H9 (cell line): ENCODE measurements around the gene LPXN. TPM values are rescaled to one million over a fixed set of nuclear protein-coding genes. Genes with fewer than 3 reads are reported as not detected.

Experiments used
- DNase-seq: peaks from one replicate; pipeline ENCODE4 v3.0.0-alpha.2; 2017
- H2AFZ ChIP-seq: one replicate; pipeline ENCODE4 v1.6.1; 2013; ENCODE audit warnings: mild to moderate bottlenecking, low read length, control low read depth, moderate library complexity
- H2AK5ac ChIP-seq: 2 replicates; pipeline ENCODE4 v1.6.1; 2013; ENCODE audit warnings: low read length, control low read depth, mixed read lengths; ENCODE audit not compliant: insufficient read length
- H2BK120ac ChIP-seq: one replicate; pipeline ENCODE4 v1.6.1; 2013; ENCODE audit warnings: low read depth, mild to moderate bottlenecking, low read length, control low read depth, inconsistent platforms; ENCODE audit not compliant: poor library complexity, severe bottlenecking
- H2BK12ac ChIP-seq: 2 replicates; pipeline ENCODE4 v1.6.1; 2013; ENCODE audit warnings: low read length, control low read depth, mixed read lengths, low read depth; ENCODE audit not compliant: insufficient read length
- H2BK15ac ChIP-seq: 2 replicates; pipeline ENCODE4 v1.6.1; 2013; ENCODE audit warnings: low read depth, low read length, control low read depth
- H2BK20ac ChIP-seq: one replicate; pipeline ENCODE4 v1.6.1; 2013; ENCODE audit warnings: low read depth, mild to moderate bottlenecking, low read length, control low read depth, inconsistent platforms; ENCODE audit not compliant: poor library complexity, severe bottlenecking
- H2BK5ac ChIP-seq: 2 replicates; pipeline ENCODE4 v1.6.1; 2013; ENCODE audit warnings: low read length, control low read depth, mixed read lengths; ENCODE audit not compliant: insufficient read length
- H3K14ac ChIP-seq: 2 replicates; pipeline ENCODE4 v1.6.1; 2013; ENCODE audit warnings: low read length, control low read depth; ENCODE audit not compliant: insufficient read depth
- H3K18ac ChIP-seq: 2 replicates; pipeline ENCODE4 v1.6.1; 2013; ENCODE audit warnings: low read depth, mild to moderate bottlenecking, mixed read lengths, low read length, control low read depth; ENCODE audit not compliant: insufficient read length
- H3K23ac ChIP-seq: 2 replicates; pipeline ENCODE4 v1.6.1; 2013; ENCODE audit warnings: low read length, control low read depth, mixed read lengths, low read depth; ENCODE audit not compliant: insufficient read length
- H3K23me2 ChIP-seq: 2 replicates; pipeline ENCODE4 v1.6.1; 2013; ENCODE audit warnings: low read depth, mild to moderate bottlenecking, mixed read lengths, low read length, control low read depth; ENCODE audit not compliant: insufficient read length, poor library complexity, severe bottlenecking
- H3K27ac ChIP-seq: 2 replicates; pipeline ENCODE4 v1.5.1; 2013; ENCODE audit warnings: low read length, control low read depth, mixed read lengths, low read depth; ENCODE audit not compliant: insufficient read length
- H3K27me3 ChIP-seq: 2 replicates; pipeline ENCODE4 v1.6.1; 2013; ENCODE audit warnings: low read length, control low read depth, inconsistent platforms; ENCODE audit not compliant: insufficient read depth
- H3K4ac ChIP-seq: 2 replicates; pipeline ENCODE4 v1.6.1; 2013; ENCODE audit warnings: low read depth, mild to moderate bottlenecking, control low read depth, inconsistent platforms, low read length, moderate library complexity
- H3K4me1 ChIP-seq: 2 replicates; pipeline ENCODE4 v1.6.1; 2013; ENCODE audit warnings: low read length, control low read depth, inconsistent platforms; ENCODE audit not compliant: insufficient read depth
- H3K4me2 ChIP-seq: 2 replicates; pipeline ENCODE4 v1.6.1; 2013; ENCODE audit warnings: low read length, control low read depth, mixed read lengths; ENCODE audit not compliant: insufficient read length, insufficient read depth
- H3K56ac ChIP-seq: 2 replicates; pipeline ENCODE4 v1.6.1; 2013; ENCODE audit warnings: low read depth, mild to moderate bottlenecking, mixed read lengths, low read length, control low read depth; ENCODE audit not compliant: insufficient read length
- H3K79me1 ChIP-seq: 2 replicates; pipeline ENCODE4 v1.6.1; 2013; ENCODE audit warnings: low read depth, mild to moderate bottlenecking, moderate library complexity, low read length, control low read depth, inconsistent platforms; ENCODE audit not compliant: insufficient read depth, poor library complexity, severe bottlenecking
- H3K79me2 ChIP-seq: 2 replicates; pipeline ENCODE4 v1.6.1; 2013; ENCODE audit warnings: low read length, control low read depth, inconsistent platforms; ENCODE audit not compliant: insufficient read depth
- H3K9ac ChIP-seq: 2 replicates; pipeline ENCODE4 v1.6.1; 2013; ENCODE audit warnings: low read length, control low read depth, mixed read lengths; ENCODE audit not compliant: insufficient read length; ENCODE audit errors: extremely low read depth
- H3K9me3 ChIP-seq: one replicate; pipeline ENCODE4 v1.6.1; 2013; ENCODE audit warnings: low read depth, low read length, inconsistent platforms; ENCODE audit not compliant: control insufficient read depth
- H3T11ph ChIP-seq: one replicate; pipeline ENCODE4 v1.6.1; 2013; ENCODE audit warnings: mild to moderate bottlenecking, low read length, control low read depth, inconsistent platforms
- H4K20me1 ChIP-seq: one replicate; pipeline ENCODE4 v1.6.1; 2013; ENCODE audit not compliant: control insufficient read depth, insufficient read length, insufficient read depth
- H4K5ac ChIP-seq: 2 replicates; pipeline ENCODE4 v1.6.1; 2013; ENCODE audit warnings: low read depth, mild to moderate bottlenecking, mixed read lengths, low read length, control low read depth; ENCODE audit not compliant: insufficient read length
- H4K8ac ChIP-seq: replicated peaks from 2 replicates; pipeline ENCODE4 v1.6.1; 2013; ENCODE audit warnings: low read length, control low read depth, mixed read lengths, low read depth; ENCODE audit not compliant: insufficient read length
- H4K91ac ChIP-seq: 2 replicates; pipeline ENCODE4 v1.6.1; 2013; ENCODE audit warnings: low read depth, mild to moderate bottlenecking, moderate library complexity, mixed read lengths, low read length, control low read depth; ENCODE audit not compliant: insufficient read length
- H3K27ac Mint-ChIP-seq, 3 experiments: 2 replicates in 2 of 3; 3 replicates in 1 of 3; pipeline ENCODE4 v1.8.0; 2020 to 2021; ENCODE audit warnings: mixed read lengths in 3 of 3, mild to moderate bottlenecking in 1 of 3, moderate library complexity in 1 of 3
- H3K27me3 Mint-ChIP-seq: 2 replicates; pipeline ENCODE4 v1.8.0; 2021; ENCODE audit warnings: low read depth, mild to moderate bottlenecking, moderate library complexity, mixed read lengths
- H3K36me3 Mint-ChIP-seq, 3 experiments: 2 replicates in 2 of 3; 3 replicates in 1 of 3; pipeline ENCODE4 v1.8.0; 2020 to 2021; ENCODE audit warnings: low read depth in 3 of 3, mixed read lengths in 3 of 3; ENCODE audit not compliant: insufficient read depth in 1 of 3
- H3K4me1 Mint-ChIP-seq, 2 experiments: 2 replicates each; pipeline ENCODE4 v1.8.0; 2020; ENCODE audit warnings: mixed read lengths in 2 of 2
- H3K4me3 Mint-ChIP-seq, 2 experiments: 2 replicates in 1 of 2; 3 replicates in 1 of 2; pipeline ENCODE4 v1.8.0; 2020 to 2021; ENCODE audit warnings: mild to moderate bottlenecking in 2 of 2, mixed read lengths in 2 of 2, moderate library complexity in 1 of 2
- H3K9me3 Mint-ChIP-seq, 2 experiments: 2 replicates in 1 of 2; 3 replicates in 1 of 2; pipeline ENCODE4 v1.8.0; 2020; ENCODE audit warnings: mild to moderate bottlenecking in 2 of 2, mixed read lengths in 2 of 2, moderate library complexity in 1 of 2
- WGBS: extraction: QIAGEN DNeasy Blood & Tissue Kit; methylation state at CpG from one replicate; pipeline ENCODE4 v1.1.7; 2013; ENCODE audit warnings: missing lambda C conversion rate, low lambda C conversion rate, mixed read lengths; ENCODE audit not compliant: insufficient read length; ENCODE audit errors: extremely low coverage; 5-methylcytosine and 5-hydroxymethylcytosine counted together
- total RNA-seq: library from RNA; stranded (reverse); gene quantifications from 2 replicates; pipeline ENCODE4 v1.2.1, GENCODE V29; 2021
- TF ChIP-seq, protein P1 (sequence below): fragments of 200-600 bp; sonication (generic); conservative IDR thresholded peaks from 3 replicates; pipeline ENCODE4 v1.8.0; 2021; ENCODE audit warnings: antibody characterized with exemption, mild to moderate bottlenecking

Gene LPXN
- total RNA-seq, 1 experiment from 2014 or later, result 1.4 TPM

DNA sequence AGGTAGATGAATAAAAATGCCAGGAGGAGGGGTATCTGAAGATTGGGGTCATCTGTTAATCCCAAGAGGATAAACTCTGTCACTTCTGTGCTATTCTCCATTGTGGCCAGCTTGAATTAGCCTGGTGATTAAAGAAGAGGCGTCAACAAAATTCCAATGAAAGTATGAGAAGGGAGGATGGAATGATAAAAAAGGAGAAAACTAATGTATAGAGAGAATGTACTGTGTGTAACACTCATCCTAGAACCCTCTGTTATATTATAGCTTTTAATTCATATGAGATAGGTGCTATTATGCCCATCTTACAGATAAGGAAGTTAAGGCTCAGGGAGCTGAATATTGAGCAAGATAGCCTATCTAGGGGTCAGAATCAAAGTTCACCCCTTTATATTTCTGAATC lies 67.7 kb downstream of the LPXN start, which contains the start of gene OR5B21:
OR5B21 (minus strand) TSS at position 101 of the 400 bp plus-strand sequence; CDS start at position 101, 0 bp downstream.
- Histone ChIP-seq H3K4ac (no peak within 1 kb of the TSS), H3K27ac (no peak within 1 kb of the TSS), H3T11ph (no peak within 1 kb of the TSS), H4K8ac (no peak within 1 kb of the TSS), H4K20me1 (no peaks in the 10 kb centered on the region), H3K4me1 (no peaks in the 10 kb centered on the region; the same call in 1 of the 2 replicates), H3K9ac (no peak within 1 kb of the TSS), H3K79me2 (no peaks in the 10 kb centered on the region), H3K18ac (no peak within 1 kb of the TSS), H3K4me2 (no peak within 1 kb of the TSS), H2BK5ac (no peak within 1 kb of the TSS), H4K91ac (no peak within 1 kb of the TSS), H2AFZ (no peak within 1 kb of the TSS), H2BK120ac (no peak within 1 kb of the TSS), H2BK20ac (no peak within 1 kb of the TSS), H2BK12ac (no peak within 1 kb of the TSS), H3K9me3 (no peaks in the 10 kb centered on the region), H2BK15ac (no peak within 1 kb of the TSS), H3K27me3 (no peaks in the 10 kb centered on the region), H2AK5ac (no peak within 1 kb of the TSS), H3K23ac (no peak within 1 kb of the TSS), H3K14ac (no peak within 1 kb of the TSS), H3K56ac (no peak within 1 kb of the TSS), H3K79me1 (no peaks in the 10 kb centered on the region), H3K23me2 (no peaks in the 10 kb centered on the region), H4K5ac (no peak within 1 kb of the TSS)
- H3K27me3 Mint-ChIP-seq, result no peaks in the 10 kb centered on the region
- no CpG with 5 or more reads among the region's 1 CpG for WGBS
- TF ChIP-seq, protein P1, sequence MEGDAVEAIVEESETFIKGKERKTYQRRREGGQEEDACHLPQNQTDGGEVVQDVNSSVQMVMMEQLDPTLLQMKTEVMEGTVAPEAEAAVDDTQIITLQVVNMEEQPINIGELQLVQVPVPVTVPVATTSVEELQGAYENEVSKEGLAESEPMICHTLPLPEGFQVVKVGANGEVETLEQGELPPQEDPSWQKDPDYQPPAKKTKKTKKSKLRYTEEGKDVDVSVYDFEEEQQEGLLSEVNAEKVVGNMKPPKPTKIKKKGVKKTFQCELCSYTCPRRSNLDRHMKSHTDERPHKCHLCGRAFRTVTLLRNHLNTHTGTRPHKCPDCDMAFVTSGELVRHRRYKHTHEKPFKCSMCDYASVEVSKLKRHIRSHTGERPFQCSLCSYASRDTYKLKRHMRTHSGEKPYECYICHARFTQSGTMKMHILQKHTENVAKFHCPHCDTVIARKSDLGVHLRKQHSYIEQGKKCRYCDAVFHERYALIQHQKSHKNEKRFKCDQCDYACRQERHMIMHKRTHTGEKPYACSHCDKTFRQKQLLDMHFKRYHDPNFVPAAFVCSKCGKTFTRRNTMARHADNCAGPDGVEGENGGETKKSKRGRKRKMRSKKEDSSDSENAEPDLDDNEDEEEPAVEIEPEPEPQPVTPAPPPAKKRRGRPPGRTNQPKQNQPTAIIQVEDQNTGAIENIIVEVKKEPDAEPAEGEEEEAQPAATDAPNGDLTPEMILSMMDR, result no peak
- peak within 1 kb of the TSS in 1 of 3 experiments; percentile 5; a peak in 1 of 7 replicates for H3K27ac Mint-ChIP-seq
- no peaks in the 10 kb centered on the region for H3K9me3 Mint-ChIP-seq
- H3K36me3 Mint-ChIP-seq, result no peaks in the 10 kb centered on the region; a peak in 1 of 7 replicates
- H3K4me3 Mint-ChIP-seq, result no peak within 1 kb of the TSS
- DNase-seq, result no peak
- peaks cover 3 to 7% of the 10 kb centered on the region in 2 experiments for H3K4me1 Mint-ChIP-seq
